Ammon's horn (tissue), 1 donor: ENCODE measurements around the gene SYT14.
"Not testable (repeated sequence)": the region's sequence is repeated elsewhere in the genome, so short reads cannot be mapped to it uniquely, and the experiment has no call there.

Experiments
- DNase-seq: peaks from one replicate; pipeline ENCODE4 v3.0.0-alpha.2; 2016; ENCODE audit warnings: low spot score

The SYT14 gene

GRCh38 chr1:210117198-210117597 is 179.2 kb downstream of the SYT14 start:
- DNase-seq, result no peak

GRCh38 chr1:210117681-210118170 is 179.7 kb downstream of the SYT14 start:
- no peak for DNase-seq

GRCh38 chr1:210123383-210123782 is 185.4 kb downstream of the SYT14 start:
- no peak for DNase-seq

GRCh38 chr1:210123924-210124589 is 186.0 kb downstream of the SYT14 start:
- DNase-seq, result no peak

- no peak for DNase-seq
Observed at GRCh38 chr1:210124736-210125135, 186.7 kb downstream of the SYT14 start.

GRCh38 chr1:210125143-210125542 is 187.1 kb downstream of the SYT14 start:
- no peak for DNase-seq

- DNase-seq, result no peak
Observed at GRCh38 chr1:210129092-210129491, 191.1 kb downstream of the SYT14 start.

- no peak for DNase-seq
Observed at GRCh38 chr1:210129759-210130158, 191.7 kb downstream of the SYT14 start.

GRCh38 chr1:210132582-210132981 is 194.6 kb downstream of the SYT14 start:
- no peak for DNase-seq

- DNase-seq, result peak; percentile 46
Observed at GRCh38 chr1:210143465-210144062, 205.5 kb downstream of the SYT14 start.

GRCh38 chr1:210144736-210145135 is 206.7 kb downstream of the SYT14 start:
- DNase-seq, result no peak

GRCh38 chr1:210151052-210151672 is 213.1 kb downstream of the SYT14 start:
- DNase-seq, result no peak

GRCh38 chr1:210159211-210159610 is 221.2 kb downstream of the SYT14 start:
- DNase-seq, result no peak

GRCh38 chr1:210170220-210170619 is 232.2 kb downstream of the SYT14 start:
- no peak for DNase-seq

- DNase-seq, result no peak
Observed at GRCh38 chr1:210174133-210174532, 236.1 kb downstream of the SYT14 start.

- DNase-seq, result no peak
Observed at GRCh38 chr1:210185063-210185462, 247.0 kb downstream of the SYT14 start.

GRCh38 chr1:210187849-210188606 is 250.0 kb downstream of the SYT14 start:
- not testable (repeated sequence) for DNase-seq

GRCh38 chr1:210189426-210189825 is 251.4 kb downstream of the SYT14 start:
- DNase-seq, result no peak

- DNase-seq, result no peak
Observed at GRCh38 chr1:210195635-210196160, 257.7 kb downstream of the SYT14 start.

- DNase-seq, result not testable (repeated sequence)
Observed at GRCh38 chr1:210196266-210196665, 258.2 kb downstream of the SYT14 start.

GRCh38 chr1:210198840-210199239 is 260.8 kb downstream of the SYT14 start:
- DNase-seq, result no peak

GRCh38 chr1:210200124-210200736 is 262.2 kb downstream of the SYT14 start:
- DNase-seq, result no peak
